ENCODE data around the gene CHRNA5.

CHRNA5 gene

GRCh38 chr15:78540141-78540870 lies 25.0 kb upstream of the CHRNA5 start, which contains the start of gene PSMA4:
PSMA4 (plus strand) TSS chr15:78540444; CDS start chr15:78541928, 1,484 bp downstream.
- Histone ChIP-seq H3K9ac (peak within 1 kb of the TSS; percentile 94), H3K4me1 (ENCODE audit: low read depth, poor library complexity, severe bottlenecking) (peaks cover 72% of the 10 kb centered on the region), H3K4me3 (IDR thresholded peaks at IDR 0.05; ENCODE audit: insufficient read depth, low read depth, low read length) (no peak within 1 kb of the TSS), H2AFZ (ENCODE audit: low read depth) (peak within 1 kb of the TSS; percentile 62), H3K4me2 (peak within 1 kb of the TSS; percentile 94), H3K36me3 (ENCODE audit: insufficient read depth) (peaks cover 18% of the 10 kb centered on the region; the same call in 1 of the 2 replicates), H3K27me3 (ENCODE audit: insufficient read depth, low read depth) (no peaks in the 10 kb centered on the region), H3K27ac (peak within 1 kb of the TSS; percentile 96), H3K79me2 (ENCODE audit: insufficient read depth, low read depth) (peaks cover 49% of the 10 kb centered on the region), H4K20me1 (ENCODE audit: insufficient read depth) (no peaks in the 10 kb centered on the region)
- TF ChIP-seq CTCF (conservative IDR thresholded peaks at IDR 0.05; ENCODE audit: low read depth, low read length), result no peak

- peak overlapping the region; percentile 94 for H3K4me2 ChIP-seq
- H2AFZ ChIP-seq (ENCODE audit: low read depth), result peak overlapping the region; percentile 62; the same call in 1 of the 2 replicates
- H3K4me1 ChIP-seq (ENCODE audit: low read depth, poor library complexity, severe bottlenecking), result peaks cover 72% of the 10 kb centered on the region
- no peaks in the 10 kb centered on the region for H4K20me1 ChIP-seq (ENCODE audit: insufficient read depth)
- TF ChIP-seq CTCF (conservative IDR thresholded peaks at IDR 0.05; ENCODE audit: low read depth, low read length), result no peak
- peaks cover 55% of the 10 kb centered on the region for H3K79me2 ChIP-seq (ENCODE audit: insufficient read depth, low read depth)
- no peak overlapping the region for H3K4me3 ChIP-seq (IDR thresholded peaks at IDR 0.05; ENCODE audit: insufficient read depth, low read depth, low read length)
- H3K36me3 ChIP-seq (ENCODE audit: insufficient read depth), result peaks cover 24% of the 10 kb centered on the region; the same call in 1 of the 2 replicates
- peak overlapping the region; percentile 96 for H3K27ac ChIP-seq
- H3K27me3 ChIP-seq (ENCODE audit: insufficient read depth, low read depth), result no peaks in the 10 kb centered on the region
- peak overlapping the region; percentile 94 for H3K9ac ChIP-seq
Observed at GRCh38 chr15:78540871-78541743, 24.2 kb upstream of the CHRNA5 start.

- Histone ChIP-seq H3K36me3 (ENCODE audit: insufficient read depth) (peaks cover 25% of the 10 kb centered on the region; the same call in 1 of the 2 replicates), H3K27ac (peak overlapping the region; percentile 96), H3K9ac (peak overlapping the region; percentile 94; the same call in 1 of the 2 replicates), H4K20me1 (ENCODE audit: insufficient read depth) (no peaks in the 10 kb centered on the region), H3K4me3 (IDR thresholded peaks at IDR 0.05; ENCODE audit: insufficient read depth, low read depth, low read length) (no peak overlapping the region), H2AFZ (ENCODE audit: low read depth) (no peak overlapping the region), H3K4me2 (peak overlapping the region; percentile 94), H3K27me3 (ENCODE audit: insufficient read depth, low read depth) (no peaks in the 10 kb centered on the region), H3K79me2 (ENCODE audit: insufficient read depth, low read depth) (peaks cover 57% of the 10 kb centered on the region), H3K4me1 (ENCODE audit: low read depth, poor library complexity, severe bottlenecking) (peaks cover 72% of the 10 kb centered on the region)
- TF ChIP-seq CTCF (conservative IDR thresholded peaks at IDR 0.05; ENCODE audit: low read depth, low read length), result no peak
Observed at GRCh38 chr15:78541744-78542034, 23.6 kb upstream of the CHRNA5 start.

DNA sequence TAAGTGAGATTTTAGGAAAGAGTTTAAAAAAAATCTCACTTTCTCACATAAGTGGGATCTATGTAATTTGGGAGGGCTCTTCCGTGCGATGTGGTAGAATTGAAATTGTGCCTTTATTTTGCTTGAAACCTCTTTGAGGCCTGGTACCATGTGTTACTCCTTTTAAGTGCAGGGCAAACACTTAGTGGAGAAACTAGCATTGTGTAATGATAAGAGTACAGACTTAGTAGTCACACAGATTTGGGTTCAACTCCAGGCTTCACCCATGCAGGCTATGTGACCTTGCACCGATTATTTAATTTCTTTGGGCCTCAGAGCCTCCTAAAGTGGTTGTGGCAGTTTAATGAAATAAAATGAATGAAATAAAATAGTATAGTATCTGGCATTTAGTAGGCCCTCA lies 22.7 kb upstream of the CHRNA5 start:
- Histone ChIP-seq H3K4me3 (IDR thresholded peaks at IDR 0.05; ENCODE audit: insufficient read depth, low read depth, low read length) (no peak overlapping the region), H2AFZ (ENCODE audit: low read depth) (no peak overlapping the region), H3K79me2 (ENCODE audit: insufficient read depth, low read depth) (peaks cover 67% of the 10 kb centered on the region), H3K9ac (no peak overlapping the region), H3K4me1 (ENCODE audit: low read depth, poor library complexity, severe bottlenecking) (peaks cover 77% of the 10 kb centered on the region), H3K27ac (peak overlapping the region; percentile 96; the same call in 1 of the 2 replicates), H3K27me3 (ENCODE audit: insufficient read depth, low read depth) (no peaks in the 10 kb centered on the region), H3K36me3 (ENCODE audit: insufficient read depth) (peaks cover 29% of the 10 kb centered on the region; the same call in 1 of the 2 replicates), H3K4me2 (peak overlapping the region; percentile 94), H4K20me1 (ENCODE audit: insufficient read depth) (no peaks in the 10 kb centered on the region)
- TF ChIP-seq CTCF (conservative IDR thresholded peaks at IDR 0.05; ENCODE audit: low read depth, low read length), result no peak

Measured in KMS-11 (cell line).